Endothelial cell of umbilical vein (primary cell): ENCODE results near the gene MYOG. TPM values are rescaled to one million over a fixed set of nuclear protein-coding genes. Genes with fewer than 3 reads are reported as not detected.

ENCODE experiments used
- BruUV-seq: library from RNA; stranded (reverse); fragments of 400-500 nt; replicated peaks from 2 replicates; lab custom pipeline; 2021; lab: Mats Ljungman, UMichigan
- CTCF ChIA-PET: fragments of 300-600, 350-600 bp; sonication (Branson Sonifier 250); formaldehyde crosslinking; loops from one replicate; lab custom pipeline; 2021; ENCODE audit warnings: antibody characterized with exemption, inconsistent platforms; lab: Charles Lee
- POLR2A ChIA-PET: fragments of 300-600, 350-600 bp; sonication (Branson Sonifier 250); formaldehyde crosslinking; loops from one replicate; lab custom pipeline; 2021; ENCODE audit warnings: antibody characterized with exemption, inconsistent platforms; lab: Charles Lee
- DNase-seq: peaks from one replicate; pipeline ENCODE4 v3.0.0-alpha.2; 2011; ENCODE audit warnings: low read depth, low spot score
- FAIRE-seq: peaks from 2 replicates; lab custom pipeline; 2011; peaks lifted over from hg19 to GRCh38; lab: Jason Lieb, UNC
- H2AFZ ChIP-seq: 2 replicates; pipeline ENCODE4 v1.6.0; 2012; ENCODE audit warnings: low read depth, low read length, control low read depth, inconsistent platforms
- H3K27ac ChIP-seq: 2 replicates; pipeline ENCODE4 v1.5.1; 2011; ENCODE audit warnings: low read depth, mild to moderate bottlenecking, control low read depth, low read length, moderate library complexity; ENCODE audit not compliant: insufficient read depth
- H3K27me3 ChIP-seq, 2 experiments: 2 replicates each; pipeline versions ENCODE4 v1.6.0 to v1.6.1; 2011; ENCODE audit warnings: low read length in 2 of 2, mixed read lengths in 1 of 2; ENCODE audit not compliant: control insufficient read depth in 2 of 2, insufficient read depth in 2 of 2
- H3K36me3 ChIP-seq, 2 experiments: 2 replicates in 1 of 2; 3 replicates in 1 of 2; pipeline ENCODE4 v1.5.1; 2011; ENCODE audit warnings: low read length in 2 of 2, mild to moderate bottlenecking in 1 of 2, moderate library complexity in 1 of 2; ENCODE audit not compliant: control insufficient read depth in 2 of 2, insufficient read depth in 2 of 2; ENCODE audit errors: extremely low read depth in 1 of 2
- H3K4me1 ChIP-seq: 3 replicates; pipeline ENCODE4 v1.5.1; 2011; ENCODE audit warnings: mild to moderate bottlenecking, low read length; ENCODE audit not compliant: control insufficient read depth, insufficient read depth; ENCODE audit errors: extremely low read depth
- H3K4me2 ChIP-seq: 2 replicates; pipeline ENCODE4 v1.6.1; 2011; ENCODE audit warnings: low read length, control low read depth, mixed read lengths; ENCODE audit not compliant: insufficient read depth
- H3K4me3 ChIP-seq, 3 experiments: fragments of 200-600 bp in 1 of 3; sonication (generic), shearing (Covaris generic) in 1 of 3; replicated peaks in 1 of 3; 2 replicates each; pipeline ENCODE4 v1.5.1; 2011 to 2016; ENCODE audit warnings: control low read depth in 3 of 3, low read length in 3 of 3, mild to moderate bottlenecking in 2 of 3, inconsistent platforms in 1 of 3, low read depth in 1 of 3, moderate library complexity in 1 of 3; ENCODE audit not compliant: insufficient read depth in 1 of 3
- H3K79me2 ChIP-seq: 2 replicates; pipeline ENCODE4 v1.6.0; 2012; ENCODE audit warnings: low read length, inconsistent platforms; ENCODE audit not compliant: control insufficient read depth, insufficient read depth
- H3K9ac ChIP-seq: replicated peaks from 2 replicates; pipeline ENCODE3; 2011; ENCODE audit warnings: low read length, control low read depth; ENCODE audit not compliant: insufficient read depth; ENCODE audit errors: extremely low read depth
- H3K9me1 ChIP-seq: replicated peaks from 3 replicates; pipeline ENCODE4 v1.6.0; 2011; ENCODE audit warnings: mild to moderate bottlenecking, low read length; ENCODE audit not compliant: control insufficient read depth, insufficient read depth; ENCODE audit errors: extremely low read depth
- H3K9me3 ChIP-seq: replicated peaks from 2 replicates; pipeline ENCODE4 v1.5.1; 2012; ENCODE audit warnings: low read length, inconsistent platforms; ENCODE audit not compliant: control insufficient read depth, insufficient read depth
- H4K20me1 ChIP-seq: replicated peaks from 2 replicates; pipeline ENCODE3; 2011; ENCODE audit warnings: mild to moderate bottlenecking, low read length; ENCODE audit not compliant: control insufficient read depth, insufficient read depth; ENCODE audit errors: extremely low read depth
- CTCF ChIP-seq, 2 donors: IDR thresholded peaks; 1 replicate in 1 of 2; 2 replicates in 1 of 2; pipeline ENCODE4 v1.5.1; 2011; ENCODE audit warnings: low read length in 2 of 2, mild to moderate bottlenecking in 2 of 2, moderate library complexity in 2 of 2, control low read depth in 1 of 2, inconsistent platforms in 1 of 2, low read depth in 1 of 2; ENCODE audit not compliant: insufficient read depth in 1 of 2; ENCODE audit errors: extremely low read depth in 1 of 2
- EZH2 ChIP-seq: IDR thresholded peaks from 2 replicates; pipeline ENCODE4 v1.6.1; 2012; ENCODE audit warnings: borderline replicate concordance, low read depth, mild to moderate bottlenecking, moderate library complexity, low read length, inconsistent platforms; ENCODE audit not compliant: severe bottlenecking
- FOS ChIP-seq: IDR thresholded peaks from 2 replicates; pipeline ENCODE4 v1.6.1; 2011; ENCODE audit warnings: mild to moderate bottlenecking, low read length, moderate library complexity, borderline replicate concordance; ENCODE audit not compliant: insufficient read depth
- GATA2 ChIP-seq: IDR thresholded peaks from 2 replicates; pipeline ENCODE4 v1.7.0; 2011; ENCODE audit warnings: low read depth, mild to moderate bottlenecking, moderate library complexity, mixed read lengths, low read length; ENCODE audit not compliant: insufficient read length, insufficient read depth
- JUN ChIP-seq: IDR thresholded peaks from 2 replicates; pipeline ENCODE4 v1.6.1; 2011; ENCODE audit warnings: borderline replicate concordance, low read depth; ENCODE audit not compliant: insufficient read length, insufficient read depth
- MYC ChIP-seq: IDR thresholded peaks from one replicate; pipeline ENCODE4 v1.6.1; 2011; ENCODE audit warnings: mild to moderate bottlenecking, low read depth, low read length
- POLR2A ChIP-seq: IDR thresholded peaks from 2 replicates; pipeline ENCODE4 v1.6.1; 2012; ENCODE audit warnings: low read depth, mild to moderate bottlenecking, control low read depth, low read length
- POLR2AphosphoS5 ChIP-seq: IDR thresholded peaks from 2 replicates; pipeline ENCODE4 v1.6.1; 2012; ENCODE audit warnings: low read depth, mild to moderate bottlenecking, control low read depth, low read length, moderate library complexity; ENCODE audit not compliant: insufficient read depth
- dilution Hi-C: fragments of 300-500 bp; cut with MboI; formaldehyde crosslinking; loops from one replicate; pipeline ENCODE4 v1.15.0; 2019; ENCODE audit warnings: low sequenced_read_pairs; ENCODE audit not compliant: extremely low pct_ligation_motif_present
- intact Hi-C: fragments of 100-400 bp; cut with micrococcal nuclease; formaldehyde crosslinking; loops from one replicate; pipeline ENCODE4 v1.10.0; 2022
- polyA plus RNA-seq, 4 experiments: library from polyadenylated mRNA; depleted of rRNA in 3 of 4; stranded (reverse) in 3 of 4; unstranded in 1 of 4; fragments of >200 nt; gene quantifications; 2 replicates each; pipeline versions ENCODE4 v1.2.1 to v1.2.3, GENCODE V29; 2011 to 2012; ENCODE audit warnings: missing spikeins in 1 of 4
- total RNA-seq: library from RNA; stranded (reverse); gene quantifications from 2 replicates; pipeline ENCODE4 v1.2.3, GENCODE V29; 2021
- TF ChIP-seq, protein P1 (sequence below): IDR thresholded peaks from 2 replicates; pipeline ENCODE4 v1.6.1; 2011; ENCODE audit not compliant: insufficient read depth, insufficient read length

MYOG gene
- total and polyA plus RNA-seq, 2 donors (not counting 3 experiments of a cell fraction or from before 2014, with no cell fraction given): not detected

DNA sequence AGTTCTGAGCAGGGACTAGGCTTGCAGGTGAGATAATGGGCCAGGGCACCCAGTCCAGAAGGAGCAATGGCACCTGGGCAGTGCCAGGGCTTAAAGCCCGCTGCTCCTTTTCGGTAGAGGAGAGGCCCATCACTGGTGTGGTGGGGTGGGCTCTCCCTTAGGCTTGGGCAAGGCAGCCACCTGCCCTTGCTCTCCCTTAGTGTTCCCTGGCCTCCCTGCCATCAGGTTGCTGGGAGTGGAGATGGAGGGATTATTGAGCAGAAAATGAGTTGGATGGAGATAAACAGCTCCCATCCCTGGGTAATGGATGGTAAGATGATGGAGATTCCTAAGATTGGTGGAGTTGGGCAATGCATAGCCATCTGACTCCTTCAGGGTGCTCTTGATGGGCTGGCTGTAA lies 7.9 kb downstream of the MYOG start:
- DNase-seq (no peak), FAIRE-seq (no peak)
- Histone ChIP-seq H4K20me1 (no peaks in the 10 kb centered on the region), H3K4me2 (no peak overlapping the region), H3K79me2 (no peaks in the 10 kb centered on the region), H3K9me1 (no peaks in the 10 kb centered on the region), H3K27me3 (peaks cover 44 to 55% of the 10 kb centered on the region in 2 experiments), H3K9me3 (no peaks in the 10 kb centered on the region), H3K4me3 (no peak overlapping the region), H2AFZ (no peak overlapping the region), H3K36me3 (no peaks in the 10 kb centered on the region), H3K27ac (no peak overlapping the region), H3K4me1 (no peaks in the 10 kb centered on the region), H3K9ac (no peak overlapping the region)
- dilution Hi-C loops: no loop called here
- intact Hi-C loops: no loop called here
- ChIA-PET POLR2A (no interaction called here), CTCF (interaction anchor here (1.0 to 2.3 kb wide), 3 partner anchors 8 to 138 kb away, joined by 3 to 7 read pairs (median 6); partner anchors contain the start of gene MYOG)
- TF ChIP-seq CTCF (IDR thresholded peaks at IDR 0.05; ENCODE audit: extremely low read depth in 1 of 2, insufficient read depth in 1 of 2, low read depth in 1 of 2, low read length in 2 of 2) (no peak), POLR2A (no peak), FOS (no peak), GATA2 (no peak), EZH2 (no peak), JUN (no peak), POLR2AphosphoS5 (no peak), MYC (no peak)
- TF ChIP-seq, protein P1, sequence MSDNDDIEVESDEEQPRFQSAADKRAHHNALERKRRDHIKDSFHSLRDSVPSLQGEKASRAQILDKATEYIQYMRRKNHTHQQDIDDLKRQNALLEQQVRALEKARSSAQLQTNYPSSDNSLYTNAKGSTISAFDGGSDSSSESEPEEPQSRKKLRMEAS: no peak
- no TSS peak for BruUV-seq
